Right lobe of liver (tissue), 4 donors: ENCODE results near the gene SFT2D2.

Experiments used
- CTCF ChIP-seq, 4 donors: fragments of 200-600 bp in 3 of 4; fragments of 450-650 bp in 1 of 4; IDR thresholded peaks; one replicate each; pipeline versions ENCODE4 v1.5.1 to v1.8.0; 2016 to 2022; ENCODE audit warnings: antibody characterized with exemption in 4 of 4, mild to moderate bottlenecking in 2 of 4
- POLR2A ChIP-seq: fragments of 450-650 bp; IDR thresholded peaks from one replicate; pipeline ENCODE4 v1.6.1; 2017; ENCODE audit warnings: antibody characterized with exemption, mild to moderate bottlenecking
- donor health status: DM: no; HTN: no; CAD: no.
- donor health status: DM: no; HTN: no; CAD: no.
- donor health status: DM: no; HTN: yes; CAD: no.

- no peak for TF ChIP-seq CTCF (IDR thresholded peaks at IDR 0.05)
- no peak for TF ChIP-seq POLR2A
These were observed 17.9 kb downstream of the SFT2D2 start for GRCh38 chr1:168243636-168244212.
